Measurements from ENCODE around the gene HDAC9.

DNA sequence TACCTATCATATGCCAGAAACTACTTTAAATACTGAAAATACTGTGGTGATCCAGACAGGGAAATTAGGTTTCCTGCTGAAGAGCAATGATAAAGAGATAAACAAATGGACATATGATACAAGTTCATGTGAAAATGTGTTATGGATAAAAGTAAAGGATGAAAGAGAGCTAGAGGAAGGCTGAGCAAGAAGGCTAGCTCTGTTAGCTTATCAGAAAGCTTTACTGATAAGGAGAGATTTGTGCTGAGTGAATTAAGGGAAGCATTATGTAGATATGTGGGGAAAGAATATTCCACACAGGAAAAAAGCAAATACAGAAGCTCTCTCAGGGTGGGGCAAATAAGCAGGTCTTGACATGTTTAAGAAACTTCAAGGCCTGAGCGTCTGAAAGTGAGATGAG, 308.4 kb downstream of the HDAC9 start:
- TF ChIP-seq JUND (IDR thresholded peaks at IDR 0.05) (peak; percentile 25), CTCF (IDR thresholded peaks at IDR 0.05) (no peak), RCOR1 (IDR thresholded peaks at IDR 0.05; ENCODE audit: low read length) (peak; percentile 94), REST (IDR thresholded peaks at IDR 0.05; ENCODE audit: low read depth, low read length) (no peak), YY1 (IDR thresholded peaks at IDR 0.05; ENCODE audit: low read depth) (no peak), FOXJ3 (CRISPR knock-in tag; IDR thresholded peaks at IDR 0.05) (peak; percentile 98), TAF1 (IDR thresholded peaks at IDR 0.05; ENCODE audit: borderline replicate concordance, low read depth, low read length) (no peak), GATA2 (CRISPR knock-in tag; IDR thresholded peaks at IDR 0.05) (peak; percentile 99), POLR2AphosphoS5 (IDR thresholded peaks at IDR 0.05; ENCODE audit: low read depth, low read length) (no peak)
- TF ChIP-seq, protein P1, sequence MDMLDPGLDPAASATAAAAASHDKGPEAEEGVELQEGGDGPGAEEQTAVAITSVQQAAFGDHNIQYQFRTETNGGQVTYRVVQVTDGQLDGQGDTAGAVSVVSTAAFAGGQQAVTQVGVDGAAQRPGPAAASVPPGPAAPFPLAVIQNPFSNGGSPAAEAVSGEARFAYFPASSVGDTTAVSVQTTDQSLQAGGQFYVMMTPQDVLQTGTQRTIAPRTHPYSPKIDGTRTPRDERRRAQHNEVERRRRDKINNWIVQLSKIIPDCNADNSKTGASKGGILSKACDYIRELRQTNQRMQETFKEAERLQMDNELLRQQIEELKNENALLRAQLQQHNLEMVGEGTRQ (IDR thresholded peaks at IDR 0.05; ENCODE audit: borderline replicate concordance, low read depth, low read length), result no peak

Measured in SK-N-SH (cell line).